Mesothelial cell of epicardium (in vitro differentiated cells): ENCODE results near the gene NCK2. TPM values are rescaled to one million over a fixed set of nuclear protein-coding genes. Genes with fewer than 3 reads are reported as not detected.

Experiments used
- DNase-seq, 2 experiments: peaks; one replicate each; pipeline ENCODE4 v3.0.0; 2021; ENCODE audit warnings: low spot score in 2 of 2; ENCODE audit not compliant: unreplicated experiment in 2 of 2
- H3K27ac Mint-ChIP-seq: 2 replicates; pipeline ENCODE4 v1.8.0; 2021; ENCODE audit warnings: mixed read lengths
- H3K27me3 Mint-ChIP-seq: 2 replicates; pipeline ENCODE4 v1.8.0; 2021; ENCODE audit warnings: low read depth, mixed read lengths
- H3K36me3 Mint-ChIP-seq: 2 replicates; pipeline ENCODE4 v1.8.0; 2021; ENCODE audit warnings: mixed read lengths
- H3K4me1 Mint-ChIP-seq: 2 replicates; pipeline ENCODE4 v1.8.0; 2021; ENCODE audit warnings: mixed read lengths
- H3K4me3 Mint-ChIP-seq: 2 replicates; pipeline ENCODE4 v1.8.0; 2021; ENCODE audit warnings: mild to moderate bottlenecking, moderate library complexity, mixed read lengths
- H3K9me3 Mint-ChIP-seq: 2 replicates; pipeline ENCODE4 v1.8.0; 2021; ENCODE audit warnings: mixed read lengths
- CTCF ChIP-seq: fragments of 200-600 bp; sonication (generic); IDR thresholded peaks from one replicate; pipeline ENCODE4 v1.5.0; 2021; ENCODE audit warnings: antibody characterized with exemption; ENCODE audit not compliant: unreplicated experiment
- total RNA-seq: library from RNA; stranded (reverse); gene quantifications from 3 replicates; pipeline ENCODE4 v1.2.1, GENCODE V29; 2021

NCK2 gene
- total RNA-seq, 1 donor from 2014 or later: 59.5 TPM

DNA sequence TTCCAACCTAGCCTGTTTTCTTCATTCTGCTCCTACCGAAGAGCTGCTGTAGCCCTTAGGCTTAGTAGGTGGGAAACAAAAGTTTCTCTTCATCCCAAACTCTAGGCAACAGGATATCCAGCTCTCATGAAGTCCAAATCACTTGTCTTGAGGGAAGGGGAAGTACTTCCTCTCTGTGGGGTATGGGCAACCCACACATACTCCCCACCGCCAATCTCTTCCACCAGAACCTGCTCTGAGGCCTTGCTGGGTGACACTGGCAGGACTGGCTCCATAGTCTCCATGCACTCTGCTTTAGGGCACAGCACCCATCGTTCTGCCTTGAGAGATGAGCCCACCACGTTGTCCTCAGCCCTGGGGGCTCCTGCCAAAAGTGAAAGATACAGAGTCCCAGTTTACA lies 173.0 kb downstream of the NCK2 start:
- Mint-ChIP-seq H3K27me3 (no peaks in the 10 kb centered on the region), H3K4me3 (no peak overlapping the region), H3K36me3 (peaks cover 8% of the 10 kb centered on the region), H3K4me1 (no peaks in the 10 kb centered on the region), H3K27ac (no peak overlapping the region), H3K9me3 (peaks cover 28% of the 10 kb centered on the region)
- no peak for DNase-seq
- no peak for TF ChIP-seq CTCF

DNA sequence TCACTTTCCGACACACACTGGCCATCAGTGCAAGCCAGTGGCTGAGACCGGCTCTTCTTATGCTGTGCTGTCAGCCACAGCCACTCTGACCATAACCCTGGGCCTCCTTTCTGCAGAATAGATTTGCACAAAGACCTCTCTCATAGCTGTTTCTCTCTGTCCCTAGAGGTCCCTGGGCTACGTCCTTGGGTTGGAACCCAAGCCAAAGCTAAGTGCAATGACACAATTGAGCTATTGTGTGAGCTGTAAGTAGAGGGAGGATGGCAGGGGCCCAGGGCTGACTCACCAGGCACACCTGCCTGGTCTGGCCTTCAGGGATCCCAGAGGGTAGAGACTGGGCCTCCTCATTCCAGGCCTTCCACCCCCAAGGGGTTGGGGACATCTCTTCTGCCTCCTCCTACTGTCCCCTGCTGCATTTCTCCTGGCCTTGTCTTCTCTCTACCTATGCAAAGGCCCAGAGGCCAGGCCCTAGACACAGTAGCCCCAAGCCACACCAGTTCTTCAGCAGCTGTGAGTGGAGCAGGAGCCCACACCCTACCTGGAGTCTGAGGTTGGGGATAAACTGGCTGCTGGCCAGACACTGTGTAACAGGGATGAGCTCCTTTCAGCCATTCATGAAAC lies 174.6 kb downstream of the NCK2 start:
- H3K4me3 Mint-ChIP-seq: no peak overlapping the region
- peaks cover 26% of the 10 kb centered on the region for H3K9me3 Mint-ChIP-seq
- no peaks in the 10 kb centered on the region for H3K27me3 Mint-ChIP-seq
- no peak for TF ChIP-seq CTCF
- no peak overlapping the region for H3K27ac Mint-ChIP-seq
- DNase-seq: no peak
- no peaks in the 10 kb centered on the region for H3K4me1 Mint-ChIP-seq
- peaks cover 7% of the 10 kb centered on the region for H3K36me3 Mint-ChIP-seq

DNA sequence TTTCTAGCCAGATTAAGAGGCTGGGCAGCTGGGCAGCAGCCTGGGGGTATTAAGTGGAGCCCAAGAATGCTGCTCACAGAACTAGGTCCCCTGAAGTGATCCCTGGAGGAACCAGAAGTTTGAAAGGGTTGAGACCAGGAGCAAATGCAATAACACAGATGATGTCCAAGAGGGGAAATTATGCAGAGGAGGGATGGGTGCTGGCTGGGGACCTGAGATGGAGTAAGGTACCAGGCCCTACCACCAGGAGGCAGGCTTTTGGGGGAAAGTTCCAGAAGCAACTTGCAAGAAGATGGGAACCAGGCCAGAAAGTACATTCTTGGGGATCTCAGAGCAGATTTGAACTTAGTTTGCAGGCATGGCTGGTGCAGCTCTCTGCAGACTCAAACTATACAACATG lies 175.1 kb downstream of the NCK2 start:
- H3K27ac Mint-ChIP-seq: no peak overlapping the region
- H3K9me3 Mint-ChIP-seq: peaks cover 23% of the 10 kb centered on the region
- TF ChIP-seq CTCF: peak; percentile 42
- no peaks in the 10 kb centered on the region for H3K27me3 Mint-ChIP-seq
- peaks cover 5% of the 10 kb centered on the region for H3K36me3 Mint-ChIP-seq
- no peak for DNase-seq
- H3K4me3 Mint-ChIP-seq: no peak overlapping the region
- no peaks in the 10 kb centered on the region for H3K4me1 Mint-ChIP-seq

DNA sequence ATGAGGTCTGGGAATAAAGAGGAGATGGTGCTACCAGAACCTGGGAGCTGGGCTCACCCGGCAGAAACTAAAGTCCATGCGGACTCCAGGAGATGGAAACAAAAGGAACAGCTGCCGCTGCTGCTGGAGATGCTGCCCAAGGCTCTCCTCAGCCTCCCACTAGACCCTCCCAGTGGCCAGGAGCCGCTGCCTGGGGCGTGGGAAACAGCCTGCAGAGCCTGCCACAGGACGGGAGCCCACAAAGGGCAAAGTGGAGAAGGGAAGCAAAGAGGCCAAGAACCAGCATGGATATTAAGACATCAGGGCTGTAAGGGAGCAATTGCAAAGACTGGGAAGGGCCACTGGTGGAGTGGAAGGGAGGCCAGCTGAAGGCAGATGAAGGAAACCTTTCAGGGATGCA lies 179.6 kb downstream of the NCK2 start:
- no peak for DNase-seq
- Mint-ChIP-seq H3K27me3 (no peaks in the 10 kb centered on the region), H3K9me3 (peaks cover 14% of the 10 kb centered on the region), H3K36me3 (peaks cover 4% of the 10 kb centered on the region), H3K4me1 (no peaks in the 10 kb centered on the region), H3K4me3 (no peak overlapping the region), H3K27ac (no peak overlapping the region)
- TF ChIP-seq CTCF: no peak

GRCh38 chr2:105924932-105925331 lies 180.2 kb downstream of the NCK2 start:
- no peak for TF ChIP-seq CTCF
- Mint-ChIP-seq H3K4me1 (no peaks in the 10 kb centered on the region), H3K9me3 (peaks cover 14% of the 10 kb centered on the region), H3K4me3 (no peak overlapping the region), H3K27ac (no peak overlapping the region), H3K27me3 (no peaks in the 10 kb centered on the region), H3K36me3 (peaks cover 4% of the 10 kb centered on the region)
- no peak for DNase-seq

DNA sequence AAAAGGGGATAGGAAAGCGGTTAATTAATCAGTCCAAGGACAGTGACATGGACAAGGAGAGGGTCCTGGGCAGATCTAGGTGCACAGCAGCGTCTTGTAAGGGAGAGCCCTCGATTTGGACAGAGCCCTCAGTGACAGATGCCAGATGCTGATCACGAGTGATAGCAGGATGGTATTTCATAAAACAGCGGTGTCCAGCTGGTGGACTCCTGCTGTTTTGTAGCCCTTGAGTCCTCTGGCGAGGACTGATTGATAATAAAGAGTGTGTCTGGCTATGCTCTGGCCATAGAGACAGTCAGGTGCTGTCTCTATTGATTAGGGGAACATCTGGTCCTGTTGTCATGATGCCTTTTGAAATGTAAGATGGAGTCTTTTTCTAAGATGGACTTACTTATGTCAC lies 180.7 kb downstream of the NCK2 start:
- TF ChIP-seq CTCF: no peak
- no peak overlapping the region for H3K27ac Mint-ChIP-seq
- no peaks in the 10 kb centered on the region for H3K27me3 Mint-ChIP-seq
- DNase-seq: no peak
- H3K4me3 Mint-ChIP-seq: no peak overlapping the region
- H3K9me3 Mint-ChIP-seq: peaks cover 14% of the 10 kb centered on the region
- H3K36me3 Mint-ChIP-seq: peaks cover 4% of the 10 kb centered on the region
- no peaks in the 10 kb centered on the region for H3K4me1 Mint-ChIP-seq
